GM23338 (cell line): ENCODE results near the gene SMARCA2. TPM values are rescaled to one million over a fixed set of nuclear protein-coding genes. Genes with fewer than 3 reads are reported as not detected.

ENCODE experiments used
- ATAC-seq: fragments of 200-7000 bp; cut with Tn5 transposase; 3 replicates; pipeline ENCODE4 v1.9.1; 2020
- DNase-seq: peaks from one replicate; pipeline ENCODE4 v3.0.0-alpha.2; 2015; ENCODE audit warnings: low spot score
- H2AFZ ChIP-seq: fragments of 200-600 bp; sonication (generic); 2 replicates; pipeline ENCODE4 v1.8.0; 2016; ENCODE audit warnings: antibody characterized with exemption, mild to moderate bottlenecking, moderate library complexity
- H3F3A ChIP-seq: fragments of 200-600 bp; sonication (generic); replicated peaks from 2 replicates; pipeline ENCODE4 v1.8.0; 2017; ENCODE audit warnings: antibody characterized with exemption, mixed run types, low read depth
- H3K27ac ChIP-seq: fragments of 200-600 bp; sonication (generic); 2 replicates; pipeline ENCODE4 v1.6.1; 2016; ENCODE audit warnings: low read depth
- H3K27me3 ChIP-seq: fragments of 200-600 bp; sonication (generic); 2 replicates; pipeline ENCODE4 v1.8.0; 2016; ENCODE audit warnings: mild to moderate bottlenecking, mixed run types, moderate library complexity; ENCODE audit not compliant: insufficient read depth
- H3K36me3 ChIP-seq: fragments of 200-600 bp; sonication (generic); 2 replicates; pipeline ENCODE4 v1.8.0; 2016; ENCODE audit warnings: mild to moderate bottlenecking; ENCODE audit not compliant: insufficient read depth
- H3K4me1 ChIP-seq: fragments of 200-600 bp; sonication (generic); 2 replicates; pipeline ENCODE4 v1.8.0; 2016; ENCODE audit warnings: mild to moderate bottlenecking, moderate library complexity; ENCODE audit not compliant: insufficient read depth
- H3K4me2 ChIP-seq: fragments of 200-600 bp; sonication (generic); 2 replicates; pipeline ENCODE4 v1.7.1; 2017; ENCODE audit warnings: mixed run types
- H3K4me3 ChIP-seq: fragments of 200-600 bp; sonication (generic); 2 replicates; pipeline ENCODE4 v1.6.1; 2016; ENCODE audit warnings: mixed run types
- H3K79me2 ChIP-seq: fragments of 200-600 bp; sonication (generic); replicated peaks from 2 replicates; pipeline ENCODE4 v1.8.0; 2017; ENCODE audit warnings: mild to moderate bottlenecking; ENCODE audit not compliant: insufficient read depth
- H3K9me2 ChIP-seq: fragments of 200-600 bp; sonication (generic); 2 replicates; pipeline ENCODE4 v1.8.0; 2017; ENCODE audit not compliant: insufficient read depth
- H4K20me1 ChIP-seq: fragments of 200-600 bp; sonication (generic); replicated peaks from 2 replicates; pipeline ENCODE4 v1.8.0; 2017; ENCODE audit warnings: mild to moderate bottlenecking; ENCODE audit not compliant: insufficient read depth
- H3K27ac Mint-ChIP-seq: 2 replicates; pipeline ENCODE4 v1.8.0; 2020; ENCODE audit warnings: inconsistent platforms, mild to moderate bottlenecking, moderate library complexity, mixed read lengths
- H3K27me3 Mint-ChIP-seq: 3 replicates; pipeline ENCODE4 v1.8.0; 2022; ENCODE audit warnings: low read depth, mild to moderate bottlenecking, moderate library complexity, mixed read lengths, inconsistent platforms; ENCODE audit not compliant: insufficient read depth, poor library complexity
- H3K36me3 Mint-ChIP-seq: 3 replicates; pipeline ENCODE4 v1.8.0; 2021; ENCODE audit warnings: low read depth, mild to moderate bottlenecking, inconsistent platforms, moderate library complexity, mixed read lengths
- H3K4me1 Mint-ChIP-seq: 3 replicates; pipeline ENCODE4 v1.8.0; 2020; ENCODE audit warnings: mild to moderate bottlenecking, inconsistent platforms, mixed read lengths
- H3K4me3 Mint-ChIP-seq: 3 replicates; pipeline ENCODE4 v1.8.0; 2021; ENCODE audit warnings: moderate library complexity, mild to moderate bottlenecking, inconsistent platforms, mixed read lengths
- H3K9me3 Mint-ChIP-seq: 3 replicates; pipeline ENCODE4 v1.8.0; 2020; ENCODE audit warnings: moderate library complexity, mild to moderate bottlenecking, inconsistent platforms, mixed read lengths
- CREB1 ChIP-seq: fragments of 250-450 bp; sonication (Bioruptor Pico); IDR thresholded peaks from 2 replicates; pipeline ENCODE4 v1.5.0; 2020; ENCODE audit warnings: low read depth, mild to moderate bottlenecking, moderate library complexity
- EZH2 ChIP-seq: fragments of 200-600 bp; sonication (generic); IDR thresholded peaks from one replicate; pipeline ENCODE4 v1.8.0; 2017; ENCODE audit warnings: antibody characterized with exemption, mild to moderate bottlenecking, low read depth; ENCODE audit not compliant: unreplicated experiment
- EZH2phosphoT487 ChIP-seq: fragments of 200-600 bp; sonication (generic); IDR thresholded peaks from one replicate; pipeline ENCODE4 v1.8.1; 2018; ENCODE audit warnings: antibody characterized with exemption; ENCODE audit not compliant: unreplicated experiment
- JUNB ChIP-seq: IDR thresholded peaks from one replicate; pipeline ENCODE4 v1.6.1; 2016; ENCODE audit warnings: antibody characterized with exemption; ENCODE audit not compliant: unreplicated experiment
- NANOG ChIP-seq: IDR thresholded peaks from 2 replicates; pipeline ENCODE4 v1.6.1; 2016; ENCODE audit warnings: antibody characterized with exemption, borderline replicate concordance
- POLR2AphosphoS5 ChIP-seq: IDR thresholded peaks from 2 replicates; pipeline ENCODE4 v1.6.1; 2016; ENCODE audit warnings: antibody characterized with exemption, low read depth
- STAT1 ChIP-seq: IDR thresholded peaks from one replicate; pipeline ENCODE4 v1.6.1; 2016; ENCODE audit warnings: antibody characterized with exemption; ENCODE audit not compliant: unreplicated experiment
- ZNF331 ChIP-seq: fragments of 250-450 bp; sonication (Bioruptor Pico); IDR thresholded peaks from 2 replicates; pipeline ENCODE4 v1.5.0; 2020; ENCODE audit warnings: low read depth, mild to moderate bottlenecking, moderate library complexity
- polyA plus RNA-seq: library from polyadenylated mRNA; unstranded; fragments of >200 nt; fragmentation: Nextera tagmentation; extraction: Ambion mirVana; gene quantifications from 2 replicates; pipeline ENCODE4 v1.2.1, GENCODE V29; 2016
- total RNA-seq: library from RNA; depleted of rRNA; stranded (reverse); fragments of >200 nt; shearing (Covaris generic); gene quantifications from 2 replicates; pipeline ENCODE4 v1.2.3, GENCODE V29; 2014
- TF ChIP-seq, protein P1 (sequence below): IDR thresholded peaks from one replicate; pipeline ENCODE4 v1.6.1; 2018; ENCODE audit warnings: antibody characterized with exemption; ENCODE audit not compliant: unreplicated experiment
- TF ChIP-seq, protein P2 (sequence below): IDR thresholded peaks from 2 replicates; pipeline ENCODE4 v1.6.1; 2016; ENCODE audit warnings: antibody characterized with exemption
- TF ChIP-seq, protein P3 (sequence below): fragments of 250-450 bp; sonication (Bioruptor Pico); IDR thresholded peaks from 2 replicates; pipeline ENCODE4 v1.5.0; 2020; ENCODE audit warnings: mild to moderate bottlenecking, moderate library complexity

Gene SMARCA2
- total and polyA plus RNA-seq, 2 experiments from 2014 or later = 21.7 to 21.9 TPM

DNA sequence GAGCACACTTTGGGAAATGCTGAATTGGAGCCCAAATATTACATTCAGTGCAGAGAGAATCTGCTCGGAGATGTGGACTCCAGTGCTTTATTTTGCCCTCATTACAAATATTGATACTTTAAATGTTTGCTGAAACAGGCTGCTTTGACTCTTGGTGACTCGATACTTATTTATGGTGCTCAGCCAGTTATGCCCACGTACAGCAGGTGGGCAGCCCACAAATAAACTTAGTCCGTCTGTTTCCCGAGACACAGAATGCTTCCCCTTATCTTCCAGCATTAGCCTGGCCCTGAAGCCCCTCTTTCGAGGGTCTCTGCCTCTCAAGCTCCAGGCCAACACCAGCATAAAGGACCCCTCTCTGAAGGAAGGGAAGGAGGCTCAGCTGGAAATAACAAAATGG lies 158.7 kb downstream of the SMARCA2 start (continued):
- TF ChIP-seq ZNF331 = no peak
- TF ChIP-seq, protein P1, sequence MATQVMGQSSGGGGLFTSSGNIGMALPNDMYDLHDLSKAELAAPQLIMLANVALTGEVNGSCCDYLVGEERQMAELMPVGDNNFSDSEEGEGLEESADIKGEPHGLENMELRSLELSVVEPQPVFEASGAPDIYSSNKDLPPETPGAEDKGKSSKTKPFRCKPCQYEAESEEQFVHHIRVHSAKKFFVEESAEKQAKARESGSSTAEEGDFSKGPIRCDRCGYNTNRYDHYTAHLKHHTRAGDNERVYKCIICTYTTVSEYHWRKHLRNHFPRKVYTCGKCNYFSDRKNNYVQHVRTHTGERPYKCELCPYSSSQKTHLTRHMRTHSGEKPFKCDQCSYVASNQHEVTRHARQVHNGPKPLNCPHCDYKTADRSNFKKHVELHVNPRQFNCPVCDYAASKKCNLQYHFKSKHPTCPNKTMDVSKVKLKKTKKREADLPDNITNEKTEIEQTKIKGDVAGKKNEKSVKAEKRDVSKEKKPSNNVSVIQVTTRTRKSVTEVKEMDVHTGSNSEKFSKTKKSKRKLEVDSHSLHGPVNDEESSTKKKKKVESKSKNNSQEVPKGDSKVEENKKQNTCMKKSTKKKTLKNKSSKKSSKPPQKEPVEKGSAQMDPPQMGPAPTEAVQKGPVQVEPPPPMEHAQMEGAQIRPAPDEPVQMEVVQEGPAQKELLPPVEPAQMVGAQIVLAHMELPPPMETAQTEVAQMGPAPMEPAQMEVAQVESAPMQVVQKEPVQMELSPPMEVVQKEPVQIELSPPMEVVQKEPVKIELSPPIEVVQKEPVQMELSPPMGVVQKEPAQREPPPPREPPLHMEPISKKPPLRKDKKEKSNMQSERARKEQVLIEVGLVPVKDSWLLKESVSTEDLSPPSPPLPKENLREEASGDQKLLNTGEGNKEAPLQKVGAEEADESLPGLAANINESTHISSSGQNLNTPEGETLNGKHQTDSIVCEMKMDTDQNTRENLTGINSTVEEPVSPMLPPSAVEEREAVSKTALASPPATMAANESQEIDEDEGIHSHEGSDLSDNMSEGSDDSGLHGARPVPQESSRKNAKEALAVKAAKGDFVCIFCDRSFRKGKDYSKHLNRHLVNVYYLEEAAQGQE = no peak
- no peak for TF ChIP-seq EZH2phosphoT487

DNA sequence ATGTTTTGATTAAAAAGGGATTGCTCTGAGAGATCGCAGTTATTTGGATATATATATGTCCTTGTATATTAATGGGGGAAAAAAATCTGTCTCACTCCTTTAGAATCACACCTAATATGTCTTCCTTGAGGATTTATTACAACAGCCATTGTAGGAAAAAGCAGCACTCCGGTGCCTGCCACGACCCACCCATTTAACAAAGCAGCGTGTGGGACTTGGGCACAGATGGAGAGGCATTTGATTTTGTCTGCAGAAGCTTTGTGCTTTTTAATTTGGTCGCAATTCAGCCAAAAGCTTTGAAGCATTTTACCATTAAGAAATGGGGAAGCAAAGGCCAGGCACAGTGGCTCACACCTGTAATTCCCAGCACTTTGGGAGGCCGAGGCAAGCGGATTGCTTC lies 159.2 kb downstream of the SMARCA2 start:
- ATAC-seq = no peak
- peaks cover 14% of the 10 kb centered on the region for H3K4me1 Mint-ChIP-seq
- Histone ChIP-seq H4K20me1 (no peaks in the 10 kb centered on the region), H3K4me1 (peaks cover 12% of the 10 kb centered on the region), H3K4me2 (no peak overlapping the region), H3K36me3 (no peaks in the 10 kb centered on the region), H3F3A (0 out of 2 replicates have a peak, but pooled peaks cover under 1% of the 10 kb centered on the region), H3K9me2 (0 out of 2 replicates have a peak, but pooled peaks cover 11% of the 10 kb centered on the region), H3K27ac (no peak overlapping the region; the same call in 1 of the 2 replicates), H3K79me2 (no peaks in the 10 kb centered on the region), H3K4me3 (no peak overlapping the region), H3K27me3 (no peaks in the 10 kb centered on the region), H2AFZ (no peak overlapping the region)
- DNase-seq = no peak
- H3K4me3 Mint-ChIP-seq = no peak overlapping the region
- TF ChIP-seq ZNF331 (no peak), POLR2AphosphoS5 (no peak), STAT1 (no peak), EZH2 (no peak)
- TF ChIP-seq, protein P2, sequence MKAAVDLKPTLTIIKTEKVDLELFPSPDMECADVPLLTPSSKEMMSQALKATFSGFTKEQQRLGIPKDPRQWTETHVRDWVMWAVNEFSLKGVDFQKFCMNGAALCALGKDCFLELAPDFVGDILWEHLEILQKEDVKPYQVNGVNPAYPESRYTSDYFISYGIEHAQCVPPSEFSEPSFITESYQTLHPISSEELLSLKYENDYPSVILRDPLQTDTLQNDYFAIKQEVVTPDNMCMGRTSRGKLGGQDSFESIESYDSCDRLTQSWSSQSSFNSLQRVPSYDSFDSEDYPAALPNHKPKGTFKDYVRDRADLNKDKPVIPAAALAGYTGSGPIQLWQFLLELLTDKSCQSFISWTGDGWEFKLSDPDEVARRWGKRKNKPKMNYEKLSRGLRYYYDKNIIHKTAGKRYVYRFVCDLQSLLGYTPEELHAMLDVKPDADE = no peak
- no peaks in the 10 kb centered on the region for H3K9me3 Mint-ChIP-seq
- no peak overlapping the region for H3K27ac Mint-ChIP-seq
- H3K36me3 Mint-ChIP-seq = peaks cover 5% of the 10 kb centered on the region; the same call in 1 of the 3 replicates
- H3K27me3 Mint-ChIP-seq = peaks cover 5% of the 10 kb centered on the region

DNA sequence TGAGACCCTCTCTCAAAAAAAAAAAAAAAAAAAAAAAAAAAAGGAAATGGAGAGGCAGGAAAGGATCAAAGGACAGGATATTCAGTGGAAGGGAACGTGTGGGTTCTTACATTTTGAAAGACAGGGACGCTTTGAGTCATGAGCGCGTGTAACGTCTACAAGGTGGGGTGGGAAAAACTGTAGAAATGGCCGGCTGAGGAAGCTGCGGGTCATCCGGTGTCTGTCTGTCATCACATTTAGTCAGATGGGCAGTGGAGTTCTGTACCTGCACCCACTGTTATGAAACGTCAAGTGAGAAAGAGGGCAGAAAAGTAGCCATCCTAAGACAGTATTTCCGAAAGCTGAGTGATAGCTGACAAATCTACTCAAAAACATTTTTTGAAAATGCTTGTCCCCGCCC lies 159.8 kb downstream of the SMARCA2 start:
- peaks cover 5% of the 10 kb centered on the region; the same call in 1 of the 3 replicates for H3K36me3 Mint-ChIP-seq
- Histone ChIP-seq H3K27ac (no peak overlapping the region), H3K4me1 (peaks cover 18% of the 10 kb centered on the region), H4K20me1 (no peaks in the 10 kb centered on the region), H2AFZ (no peak overlapping the region), H3F3A (0 out of 2 replicates have a peak, but pooled peaks cover 6% of the 10 kb centered on the region), H3K27me3 (no peaks in the 10 kb centered on the region), H3K4me2 (no peak overlapping the region), H3K9me2 (0 out of 2 replicates have a peak, but pooled peaks cover 11% of the 10 kb centered on the region), H3K79me2 (no peaks in the 10 kb centered on the region), H3K36me3 (no peaks in the 10 kb centered on the region), H3K4me3 (no peak overlapping the region)
- ATAC-seq = no peak
- peaks cover 6% of the 10 kb centered on the region for H3K27me3 Mint-ChIP-seq
- H3K4me1 Mint-ChIP-seq = peaks cover 19% of the 10 kb centered on the region
- H3K4me3 Mint-ChIP-seq = no peak overlapping the region
- no peak overlapping the region for H3K27ac Mint-ChIP-seq
- no peaks in the 10 kb centered on the region for H3K9me3 Mint-ChIP-seq
- no peak for DNase-seq
- TF ChIP-seq, protein P3, sequence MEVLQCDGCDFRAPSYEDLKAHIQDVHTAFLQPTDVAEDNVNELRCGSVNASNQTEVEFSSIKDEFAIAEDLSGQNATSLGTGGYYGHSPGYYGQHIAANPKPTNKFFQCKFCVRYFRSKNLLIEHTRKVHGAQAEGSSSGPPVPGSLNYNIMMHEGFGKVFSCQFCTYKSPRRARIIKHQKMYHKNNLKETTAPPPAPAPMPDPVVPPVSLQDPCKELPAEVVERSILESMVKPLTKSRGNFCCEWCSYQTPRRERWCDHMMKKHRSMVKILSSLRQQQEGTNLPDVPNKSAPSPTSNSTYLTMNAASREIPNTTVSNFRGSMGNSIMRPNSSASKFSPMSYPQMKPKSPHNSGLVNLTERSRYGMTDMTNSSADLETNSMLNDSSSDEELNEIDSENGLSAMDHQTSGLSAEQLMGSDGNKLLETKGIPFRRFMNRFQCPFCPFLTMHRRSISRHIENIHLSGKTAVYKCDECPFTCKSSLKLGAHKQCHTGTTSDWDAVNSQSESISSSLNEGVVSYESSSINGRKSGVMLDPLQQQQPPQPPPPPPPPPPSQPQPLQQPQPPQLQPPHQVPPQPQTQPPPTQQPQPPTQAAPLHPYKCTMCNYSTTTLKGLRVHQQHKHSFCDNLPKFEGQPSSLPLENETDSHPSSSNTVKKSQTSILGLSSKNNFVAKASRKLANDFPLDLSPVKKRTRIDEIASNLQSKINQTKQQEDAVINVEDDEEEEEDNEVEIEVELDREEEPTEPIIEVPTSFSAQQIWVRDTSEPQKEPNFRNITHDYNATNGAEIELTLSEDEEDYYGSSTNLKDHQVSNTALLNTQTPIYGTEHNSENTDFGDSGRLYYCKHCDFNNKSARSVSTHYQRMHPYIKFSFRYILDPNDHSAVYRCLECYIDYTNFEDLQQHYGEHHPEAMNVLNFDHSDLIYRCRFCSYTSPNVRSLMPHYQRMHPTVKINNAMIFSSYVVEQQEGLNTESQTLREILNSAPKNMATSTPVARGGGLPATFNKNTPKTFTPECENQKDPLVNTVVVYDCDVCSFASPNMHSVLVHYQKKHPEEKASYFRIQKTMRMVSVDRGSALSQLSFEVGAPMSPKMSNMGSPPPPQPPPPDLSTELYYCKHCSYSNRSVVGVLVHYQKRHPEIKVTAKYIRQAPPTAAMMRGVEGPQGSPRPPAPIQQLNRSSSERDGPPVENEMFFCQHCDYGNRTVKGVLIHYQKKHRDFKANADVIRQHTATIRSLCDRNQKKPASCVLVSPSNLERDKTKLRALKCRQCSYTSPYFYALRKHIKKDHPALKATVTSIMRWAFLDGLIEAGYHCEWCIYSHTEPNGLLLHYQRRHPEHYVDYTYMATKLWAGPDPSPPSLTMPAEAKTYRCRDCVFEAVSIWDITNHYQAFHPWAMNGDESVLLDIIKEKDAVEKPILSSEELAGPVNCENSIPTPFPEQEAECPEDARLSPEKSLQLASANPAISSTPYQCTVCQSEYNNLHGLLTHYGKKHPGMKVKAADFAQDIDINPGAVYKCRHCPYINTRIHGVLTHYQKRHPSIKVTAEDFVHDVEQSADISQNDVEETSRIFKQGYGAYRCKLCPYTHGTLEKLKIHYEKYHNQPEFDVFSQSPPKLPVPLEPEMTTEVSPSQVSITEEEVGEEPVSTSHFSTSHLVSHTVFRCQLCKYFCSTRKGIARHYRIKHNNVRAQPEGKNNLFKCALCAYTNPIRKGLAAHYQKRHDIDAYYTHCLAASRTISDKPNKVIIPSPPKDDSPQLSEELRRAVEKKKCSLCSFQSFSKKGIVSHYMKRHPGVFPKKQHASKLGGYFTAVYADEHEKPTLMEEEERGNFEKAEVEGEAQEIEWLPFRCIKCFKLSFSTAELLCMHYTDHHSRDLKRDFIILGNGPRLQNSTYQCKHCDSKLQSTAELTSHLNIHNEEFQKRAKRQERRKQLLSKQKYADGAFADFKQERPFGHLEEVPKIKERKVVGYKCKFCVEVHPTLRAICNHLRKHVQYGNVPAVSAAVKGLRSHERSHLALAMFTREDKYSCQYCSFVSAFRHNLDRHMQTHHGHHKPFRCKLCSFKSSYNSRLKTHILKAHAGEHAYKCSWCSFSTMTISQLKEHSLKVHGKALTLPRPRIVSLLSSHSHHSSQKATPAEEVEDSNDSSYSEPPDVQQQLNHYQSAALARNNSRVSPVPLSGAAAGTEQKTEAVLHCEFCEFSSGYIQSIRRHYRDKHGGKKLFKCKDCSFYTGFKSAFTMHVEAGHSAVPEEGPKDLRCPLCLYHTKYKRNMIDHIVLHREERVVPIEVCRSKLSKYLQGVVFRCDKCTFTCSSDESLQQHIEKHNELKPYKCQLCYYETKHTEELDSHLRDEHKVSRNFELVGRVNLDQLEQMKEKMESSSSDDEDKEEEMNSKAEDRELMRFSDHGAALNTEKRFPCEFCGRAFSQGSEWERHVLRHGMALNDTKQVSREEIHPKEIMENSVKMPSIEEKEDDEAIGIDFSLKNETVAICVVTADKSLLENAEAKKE (CRISPR knock-in tag) = no peak
- TF ChIP-seq EZH2phosphoT487 (no peak), NANOG (no peak), CREB1 (no peak), JUNB (no peak)
